Mesothelial cell of epicardium (in vitro differentiated cells): Measurements from ENCODE around the gene NTM. TPM values are rescaled to one million over a fixed set of nuclear protein-coding genes. Genes with fewer than 3 reads are reported as not detected.

ENCODE experiments used
- DNase-seq, 2 experiments: peaks; one replicate each; pipeline ENCODE4 v3.0.0; 2021; ENCODE audit warnings: low spot score in 2 of 2; ENCODE audit not compliant: unreplicated experiment in 2 of 2
- H3K27ac Mint-ChIP-seq: 2 replicates; pipeline ENCODE4 v1.8.0; 2021; ENCODE audit warnings: mixed read lengths
- H3K27me3 Mint-ChIP-seq: 2 replicates; pipeline ENCODE4 v1.8.0; 2021; ENCODE audit warnings: low read depth, mixed read lengths
- H3K36me3 Mint-ChIP-seq: 2 replicates; pipeline ENCODE4 v1.8.0; 2021; ENCODE audit warnings: mixed read lengths
- H3K4me1 Mint-ChIP-seq: 2 replicates; pipeline ENCODE4 v1.8.0; 2021; ENCODE audit warnings: mixed read lengths
- H3K4me3 Mint-ChIP-seq: 2 replicates; pipeline ENCODE4 v1.8.0; 2021; ENCODE audit warnings: mild to moderate bottlenecking, moderate library complexity, mixed read lengths
- H3K9me3 Mint-ChIP-seq: 2 replicates; pipeline ENCODE4 v1.8.0; 2021; ENCODE audit warnings: mixed read lengths
- CTCF ChIP-seq: fragments of 200-600 bp; sonication (generic); IDR thresholded peaks from one replicate; pipeline ENCODE4 v1.5.0; 2021; ENCODE audit warnings: antibody characterized with exemption; ENCODE audit not compliant: unreplicated experiment
- total RNA-seq: library from RNA; stranded (reverse); gene quantifications from 3 replicates; pipeline ENCODE4 v1.2.1, GENCODE V29; 2021

NTM gene
- total RNA-seq, 1 donor from 2014 or later, result 3.9 TPM

GRCh38 chr11:132116516-132116915 lies 746.1 kb downstream of the NTM start:
- no peaks in the 10 kb centered on the region for H3K4me1 Mint-ChIP-seq
- no peak overlapping the region for H3K4me3 Mint-ChIP-seq
- no peak for TF ChIP-seq CTCF
- H3K9me3 Mint-ChIP-seq, result no peaks in the 10 kb centered on the region
- no peak for DNase-seq
- no peaks in the 10 kb centered on the region for H3K36me3 Mint-ChIP-seq
- H3K27ac Mint-ChIP-seq, result no peak overlapping the region
- peaks cover 78% of the 10 kb centered on the region for H3K27me3 Mint-ChIP-seq

GRCh38 chr11:132118661-132119060 lies 748.2 kb downstream of the NTM start:
- Mint-ChIP-seq H3K36me3 (no peaks in the 10 kb centered on the region), H3K9me3 (no peaks in the 10 kb centered on the region), H3K4me3 (no peak overlapping the region), H3K27me3 (peaks cover 89% of the 10 kb centered on the region), H3K4me1 (no peaks in the 10 kb centered on the region), H3K27ac (no peak overlapping the region)
- no peak for TF ChIP-seq CTCF
- DNase-seq, result no peak

- TF ChIP-seq CTCF, result no peak
Observed at GRCh38 chr11:132119573-132119972, 749.2 kb downstream of the NTM start.

GRCh38 chr11:132122735-132123134 lies 752.3 kb downstream of the NTM start:
- Mint-ChIP-seq H3K9me3 (no peaks in the 10 kb centered on the region), H3K4me3 (no peak overlapping the region), H3K27me3 (peaks cover 57% of the 10 kb centered on the region), H3K27ac (no peak overlapping the region), H3K36me3 (no peaks in the 10 kb centered on the region), H3K4me1 (no peaks in the 10 kb centered on the region)
- no peak for DNase-seq
- TF ChIP-seq CTCF, result no peak

More at GRCh38 chr11:132119573-132119972, 749.2 kb downstream of the NTM start:
- Mint-ChIP-seq H3K4me1 (no peaks in the 10 kb centered on the region), H3K36me3 (no peaks in the 10 kb centered on the region), H3K4me3 (no peak overlapping the region), H3K27ac (no peak overlapping the region), H3K9me3 (no peaks in the 10 kb centered on the region), H3K27me3 (peaks cover 82% of the 10 kb centered on the region)
- no peak for DNase-seq

- no peaks in the 10 kb centered on the region for H3K4me1 Mint-ChIP-seq
- H3K27ac Mint-ChIP-seq, result no peak overlapping the region
- H3K27me3 Mint-ChIP-seq, result peaks cover 57% of the 10 kb centered on the region
- no peaks in the 10 kb centered on the region for H3K9me3 Mint-ChIP-seq
- H3K36me3 Mint-ChIP-seq, result no peaks in the 10 kb centered on the region
- DNase-seq, result no peak
- TF ChIP-seq CTCF, result no peak
- no peak overlapping the region for H3K4me3 Mint-ChIP-seq
Observed at GRCh38 chr11:132123449-132123848, 753.0 kb downstream of the NTM start.
